Measurements from ENCODE around the gene PIP4K2C. TPM values are rescaled to one million over a fixed set of nuclear protein-coding genes. Genes with fewer than 3 reads are reported as not detected.
"Not testable (repeated sequence)": the region's sequence is repeated elsewhere in the genome, so short reads cannot be mapped to it uniquely, and the experiment has no call there.

PIP4K2C gene
- total and polyA plus RNA-seq, 2 donors (not counting 1 experiment from before 2014, with no cell fraction given) = 11.9 to 24.3 TPM

- TF ChIP-seq EZH2 (IDR thresholded peaks at IDR 0.05; ENCODE audit: low read length, missing control alignments) = no peak
- no peak for TF ChIP-seq CTCF (conservative IDR thresholded peaks at IDR 0.05 in 1 of 2, IDR thresholded peaks at IDR 0.05 in 1 of 2; ENCODE audit: low read depth in 1 of 2, low read length in 2 of 2)
- no peak overlapping the region for H3K4me2 ChIP-seq (ENCODE audit: extremely low read depth, insufficient read depth, low read length)
- H4K20me1 ChIP-seq (ENCODE audit: control insufficient read depth, extremely low read depth, insufficient read depth, low read length) = no peaks in the 10 kb centered on the region
- no peaks in the 10 kb centered on the region for H3K79me2 ChIP-seq (ENCODE audit: control insufficient read depth, insufficient read depth, low read length)
- no peak overlapping the region for H2AFZ ChIP-seq (ENCODE audit: low read length)
- H3K9ac ChIP-seq (ENCODE audit: insufficient read depth, low read length) = no peak overlapping the region
- no peak overlapping the region for H3K4me3 ChIP-seq (replicated peaks in 1 of 4; ENCODE audit: control extremely low read depth in 1 of 4, insufficient read depth in 1 of 4, low read depth in 3 of 4, low read length in 4 of 4)
- no peaks in the 10 kb centered on the region for H3K9me3 ChIP-seq (ENCODE audit: control insufficient read depth, insufficient read depth, low read depth, low read length)
- H3K27ac ChIP-seq (ENCODE audit: insufficient read depth, low read length) = no peak overlapping the region
- H3K36me3 ChIP-seq (ENCODE audit: control insufficient read depth, insufficient read depth, low read length) = no peaks in the 10 kb centered on the region
- peaks cover 17% of the 10 kb centered on the region for H3K27me3 ChIP-seq (ENCODE audit: control insufficient read depth, insufficient read depth, low read length)
- DNase-seq (ENCODE audit: low read depth in 2 of 2) = peak in 1 of 2 donors; percentile 39
- H3K4me1 ChIP-seq (ENCODE audit: control insufficient read depth, extremely low read depth, insufficient read depth, low read length) = peaks cover 3% of the 10 kb centered on the region
These were observed 25.6 kb downstream of the PIP4K2C start for GRCh38 chr12:57616383-57617101.

- H3K79me2 ChIP-seq (ENCODE audit: control insufficient read depth, insufficient read depth, low read length) = no peaks in the 10 kb centered on the region
These were observed 26.9 kb downstream of the PIP4K2C start for GRCh38 chr12:57617942-57618341.

GRCh38 chr12:57618431-57618830 is 27.4 kb downstream of the PIP4K2C start:
- peaks cover 30% of the 10 kb centered on the region for H3K27me3 ChIP-seq (ENCODE audit: control insufficient read depth, insufficient read depth, low read length)
- not testable (repeated sequence) for H3K27ac ChIP-seq (ENCODE audit: insufficient read depth, low read length); DNase-seq (ENCODE audit: low read depth in 2 of 2); H4K20me1 ChIP-seq (ENCODE audit: control insufficient read depth, extremely low read depth, insufficient read depth, low read length); H3K4me3 ChIP-seq (replicated peaks in 1 of 4; ENCODE audit: control extremely low read depth in 1 of 4, insufficient read depth in 1 of 4, low read depth in 3 of 4, low read length in 4 of 4); H3K36me3 ChIP-seq (ENCODE audit: control insufficient read depth, insufficient read depth, low read length); H3K9ac ChIP-seq (ENCODE audit: insufficient read depth, low read length); H3K4me1 ChIP-seq (ENCODE audit: control insufficient read depth, extremely low read depth, insufficient read depth, low read length); H3K4me2 ChIP-seq (ENCODE audit: extremely low read depth, insufficient read depth, low read length); H3K79me2 ChIP-seq (ENCODE audit: control insufficient read depth, insufficient read depth, low read length); H3K9me3 ChIP-seq (ENCODE audit: control insufficient read depth, insufficient read depth, low read depth, low read length); H2AFZ ChIP-seq (ENCODE audit: low read length)

More at GRCh38 chr12:57617942-57618341, 26.9 kb downstream of the PIP4K2C start:
- Histone ChIP-seq H2AFZ (ENCODE audit: low read length) (no peak overlapping the region), H3K4me1 (ENCODE audit: control insufficient read depth, extremely low read depth, insufficient read depth, low read length) (peaks cover 5% of the 10 kb centered on the region), H3K4me2 (ENCODE audit: extremely low read depth, insufficient read depth, low read length) (no peak overlapping the region), H3K27me3 (ENCODE audit: control insufficient read depth, insufficient read depth, low read length) (peaks cover 28% of the 10 kb centered on the region), H3K4me3 (replicated peaks in 1 of 4; ENCODE audit: control extremely low read depth in 1 of 4, insufficient read depth in 1 of 4, low read depth in 3 of 4, low read length in 4 of 4) (no peak overlapping the region), H3K27ac (ENCODE audit: insufficient read depth, low read length) (no peak overlapping the region), H4K20me1 (ENCODE audit: control insufficient read depth, extremely low read depth, insufficient read depth, low read length) (no peaks in the 10 kb centered on the region), H3K36me3 (ENCODE audit: control insufficient read depth, insufficient read depth, low read length) (no peaks in the 10 kb centered on the region), H3K9me3 (ENCODE audit: control insufficient read depth, insufficient read depth, low read depth, low read length) (no peaks in the 10 kb centered on the region), H3K9ac (ENCODE audit: insufficient read depth, low read length) (no peak overlapping the region)
- DNase-seq (ENCODE audit: low read depth in 2 of 2) = no peak
- no peak for TF ChIP-seq CTCF (conservative IDR thresholded peaks at IDR 0.05 in 1 of 2, IDR thresholded peaks at IDR 0.05 in 1 of 2; ENCODE audit: low read depth in 1 of 2, low read length in 2 of 2)
- TF ChIP-seq EZH2 (IDR thresholded peaks at IDR 0.05; ENCODE audit: low read length, missing control alignments) = no peak
